ENCODE data around the gene BPIFB2.

DNA sequence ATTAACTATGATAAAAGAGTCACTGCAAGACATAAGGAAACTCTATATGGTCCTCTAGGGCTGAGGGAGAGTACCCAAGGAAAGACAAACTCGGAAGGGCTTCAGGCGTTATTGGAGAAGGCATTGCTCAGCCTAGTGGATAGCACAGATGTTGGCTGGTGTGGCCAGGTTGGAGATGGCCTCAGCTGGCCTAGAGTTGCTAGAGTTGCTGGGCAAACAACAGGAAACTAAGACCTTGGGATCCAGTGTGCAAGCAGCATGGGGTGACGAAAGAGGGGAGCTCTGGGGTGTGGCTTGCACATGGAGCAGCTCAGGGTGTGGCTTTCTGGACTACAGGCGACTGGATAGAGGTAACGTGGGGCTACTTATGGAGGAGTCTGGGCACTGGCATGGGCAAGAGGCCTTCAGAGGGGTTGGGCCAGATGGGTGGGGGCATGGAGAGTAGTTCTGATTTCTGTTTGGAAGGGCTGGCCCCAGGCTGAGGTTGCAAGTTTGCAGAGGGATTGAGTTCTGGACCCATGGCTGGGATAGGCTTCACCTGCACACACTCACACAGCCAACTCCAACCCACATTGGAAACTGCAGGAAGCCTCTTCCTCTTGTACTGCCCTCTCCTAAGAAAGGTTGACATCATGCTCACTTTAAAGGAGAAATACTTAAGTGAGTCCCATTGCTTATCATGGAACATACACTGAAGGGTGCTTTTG lies 18.7 kb downstream of the BPIFB2 start:
- TF ChIP-seq, protein P1, sequence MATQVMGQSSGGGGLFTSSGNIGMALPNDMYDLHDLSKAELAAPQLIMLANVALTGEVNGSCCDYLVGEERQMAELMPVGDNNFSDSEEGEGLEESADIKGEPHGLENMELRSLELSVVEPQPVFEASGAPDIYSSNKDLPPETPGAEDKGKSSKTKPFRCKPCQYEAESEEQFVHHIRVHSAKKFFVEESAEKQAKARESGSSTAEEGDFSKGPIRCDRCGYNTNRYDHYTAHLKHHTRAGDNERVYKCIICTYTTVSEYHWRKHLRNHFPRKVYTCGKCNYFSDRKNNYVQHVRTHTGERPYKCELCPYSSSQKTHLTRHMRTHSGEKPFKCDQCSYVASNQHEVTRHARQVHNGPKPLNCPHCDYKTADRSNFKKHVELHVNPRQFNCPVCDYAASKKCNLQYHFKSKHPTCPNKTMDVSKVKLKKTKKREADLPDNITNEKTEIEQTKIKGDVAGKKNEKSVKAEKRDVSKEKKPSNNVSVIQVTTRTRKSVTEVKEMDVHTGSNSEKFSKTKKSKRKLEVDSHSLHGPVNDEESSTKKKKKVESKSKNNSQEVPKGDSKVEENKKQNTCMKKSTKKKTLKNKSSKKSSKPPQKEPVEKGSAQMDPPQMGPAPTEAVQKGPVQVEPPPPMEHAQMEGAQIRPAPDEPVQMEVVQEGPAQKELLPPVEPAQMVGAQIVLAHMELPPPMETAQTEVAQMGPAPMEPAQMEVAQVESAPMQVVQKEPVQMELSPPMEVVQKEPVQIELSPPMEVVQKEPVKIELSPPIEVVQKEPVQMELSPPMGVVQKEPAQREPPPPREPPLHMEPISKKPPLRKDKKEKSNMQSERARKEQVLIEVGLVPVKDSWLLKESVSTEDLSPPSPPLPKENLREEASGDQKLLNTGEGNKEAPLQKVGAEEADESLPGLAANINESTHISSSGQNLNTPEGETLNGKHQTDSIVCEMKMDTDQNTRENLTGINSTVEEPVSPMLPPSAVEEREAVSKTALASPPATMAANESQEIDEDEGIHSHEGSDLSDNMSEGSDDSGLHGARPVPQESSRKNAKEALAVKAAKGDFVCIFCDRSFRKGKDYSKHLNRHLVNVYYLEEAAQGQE (IDR thresholded peaks at IDR 0.05; ENCODE audit: low read depth) = no peak
- no peak for TF ChIP-seq TAF1 (IDR thresholded peaks at IDR 0.05; ENCODE audit: low read depth)
- no peak for TF ChIP-seq CEBPB (IDR thresholded peaks at IDR 0.05)
- TF ChIP-seq, protein P2, sequence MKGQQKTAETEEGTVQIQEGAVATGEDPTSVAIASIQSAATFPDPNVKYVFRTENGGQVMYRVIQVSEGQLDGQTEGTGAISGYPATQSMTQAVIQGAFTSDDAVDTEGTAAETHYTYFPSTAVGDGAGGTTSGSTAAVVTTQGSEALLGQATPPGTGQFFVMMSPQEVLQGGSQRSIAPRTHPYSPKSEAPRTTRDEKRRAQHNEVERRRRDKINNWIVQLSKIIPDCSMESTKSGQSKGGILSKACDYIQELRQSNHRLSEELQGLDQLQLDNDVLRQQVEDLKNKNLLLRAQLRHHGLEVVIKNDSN (IDR thresholded peaks at IDR 0.05) = no peak
- no peak for TF ChIP-seq EP300 (IDR thresholded peaks at IDR 0.05; ENCODE audit: borderline replicate concordance)
- no peak for TF ChIP-seq EGR1 (IDR thresholded peaks at IDR 0.05)
- no peak for TF ChIP-seq YY1 (IDR thresholded peaks at IDR 0.05; ENCODE audit: low read depth)

Data from Ishikawa (cell line).